Neuron (in vitro differentiated cells): Measurements from ENCODE around the gene FOXP2.

ENCODE experiments used
- H2AFZ ChIP-seq: one replicate; pipeline ENCODE4 v1.6.1; 2013; ENCODE audit warnings: low read depth, mild to moderate bottlenecking, inconsistent platforms, low read length, moderate library complexity
- H3K27me3 ChIP-seq: one replicate; pipeline ENCODE4 v1.6.1; 2013; ENCODE audit warnings: low read length; ENCODE audit not compliant: insufficient read depth
- H3K36me3 ChIP-seq: one replicate; pipeline ENCODE4 v1.6.1; 2013; ENCODE audit warnings: low read length; ENCODE audit not compliant: insufficient read depth
- H3K4me1 ChIP-seq: one replicate; pipeline ENCODE4 v1.6.1; 2013; ENCODE audit warnings: low read length; ENCODE audit not compliant: insufficient read depth
- H3K4me3 ChIP-seq: 2 replicates; pipeline ENCODE4 v1.5.1; 2013; ENCODE audit warnings: mild to moderate bottlenecking, low read length, moderate library complexity
- H3K9me3 ChIP-seq: one replicate; pipeline ENCODE4 v1.6.1; 2013; ENCODE audit warnings: low read length

Gene FOXP2

GRCh38 chr7:114708646-114709045 lies 294.0 kb downstream of the FOXP2 start:
- Histone ChIP-seq H2AFZ (no peak overlapping the region), H3K27me3 (no peaks in the 10 kb centered on the region), H3K4me1 (peaks cover 2% of the 10 kb centered on the region), H3K4me3 (no peak overlapping the region), H3K9me3 (no peaks in the 10 kb centered on the region), H3K36me3 (no peaks in the 10 kb centered on the region)

GRCh38 chr7:114710499-114710898 lies 295.9 kb downstream of the FOXP2 start:
- Histone ChIP-seq H3K36me3 (no peaks in the 10 kb centered on the region), H3K27me3 (no peaks in the 10 kb centered on the region), H3K9me3 (no peaks in the 10 kb centered on the region), H2AFZ (no peak overlapping the region), H3K4me3 (no peak overlapping the region), H3K4me1 (peaks cover 2% of the 10 kb centered on the region)

GRCh38 chr7:114711241-114711640 lies 296.6 kb downstream of the FOXP2 start:
- Histone ChIP-seq H3K27me3 (no peaks in the 10 kb centered on the region), H3K9me3 (no peaks in the 10 kb centered on the region), H3K4me1 (no peaks in the 10 kb centered on the region), H3K4me3 (no peak overlapping the region), H2AFZ (no peak overlapping the region), H3K36me3 (no peaks in the 10 kb centered on the region)

GRCh38 chr7:114715907-114716306 lies 301.3 kb downstream of the FOXP2 start:
- H3K4me1 ChIP-seq = no peaks in the 10 kb centered on the region
- H3K27me3 ChIP-seq = no peaks in the 10 kb centered on the region
- H2AFZ ChIP-seq = no peak overlapping the region
- H3K36me3 ChIP-seq = no peaks in the 10 kb centered on the region
- H3K4me3 ChIP-seq = no peak overlapping the region
- no peaks in the 10 kb centered on the region for H3K9me3 ChIP-seq

GRCh38 chr7:114718861-114719260 lies 304.2 kb downstream of the FOXP2 start:
- H3K36me3 ChIP-seq = no peaks in the 10 kb centered on the region
- no peaks in the 10 kb centered on the region for H3K27me3 ChIP-seq
- H3K4me3 ChIP-seq = no peak overlapping the region
- H2AFZ ChIP-seq = no peak overlapping the region
- no peaks in the 10 kb centered on the region for H3K9me3 ChIP-seq
- H3K4me1 ChIP-seq = no peaks in the 10 kb centered on the region

- Histone ChIP-seq H2AFZ (no peak overlapping the region), H3K36me3 (no peaks in the 10 kb centered on the region), H3K9me3 (no peaks in the 10 kb centered on the region), H3K4me3 (no peak overlapping the region), H3K27me3 (no peaks in the 10 kb centered on the region), H3K4me1 (no peaks in the 10 kb centered on the region)
Observed at GRCh38 chr7:114720725-114721124, 306.1 kb downstream of the FOXP2 start.

GRCh38 chr7:114722562-114722961 lies 307.9 kb downstream of the FOXP2 start:
- Histone ChIP-seq H3K27me3 (no peaks in the 10 kb centered on the region), H3K9me3 (no peaks in the 10 kb centered on the region), H2AFZ (no peak overlapping the region), H3K4me1 (no peaks in the 10 kb centered on the region), H3K4me3 (no peak overlapping the region), H3K36me3 (no peaks in the 10 kb centered on the region)

GRCh38 chr7:114723308-114723707 lies 308.7 kb downstream of the FOXP2 start:
- no peaks in the 10 kb centered on the region for H3K4me1 ChIP-seq
- H3K9me3 ChIP-seq = no peaks in the 10 kb centered on the region
- H3K27me3 ChIP-seq = no peaks in the 10 kb centered on the region

GRCh38 chr7:114740095-114740494 lies 325.5 kb downstream of the FOXP2 start:
- no peaks in the 10 kb centered on the region for H3K27me3 ChIP-seq
- no peaks in the 10 kb centered on the region for H3K36me3 ChIP-seq
- no peak overlapping the region for H2AFZ ChIP-seq
- no peaks in the 10 kb centered on the region for H3K9me3 ChIP-seq
- H3K4me3 ChIP-seq = no peak overlapping the region
- no peaks in the 10 kb centered on the region for H3K4me1 ChIP-seq

More at GRCh38 chr7:114723308-114723707, 308.7 kb downstream of the FOXP2 start:
- Histone ChIP-seq H3K4me3 (no peak overlapping the region), H2AFZ (no peak overlapping the region), H3K36me3 (no peaks in the 10 kb centered on the region)

GRCh38 chr7:114740941-114741340 lies 326.3 kb downstream of the FOXP2 start:
- H3K36me3 ChIP-seq = no peaks in the 10 kb centered on the region
- no peaks in the 10 kb centered on the region for H3K27me3 ChIP-seq
- no peak overlapping the region for H3K4me3 ChIP-seq
- H3K9me3 ChIP-seq = no peaks in the 10 kb centered on the region
- H3K4me1 ChIP-seq = no peaks in the 10 kb centered on the region
- no peak overlapping the region for H2AFZ ChIP-seq

GRCh38 chr7:114741911-114742310 lies 327.3 kb downstream of the FOXP2 start:
- no peaks in the 10 kb centered on the region for H3K27me3 ChIP-seq
- no peaks in the 10 kb centered on the region for H3K36me3 ChIP-seq
- H3K9me3 ChIP-seq = no peaks in the 10 kb centered on the region
- no peak overlapping the region for H3K4me3 ChIP-seq
- no peaks in the 10 kb centered on the region for H3K4me1 ChIP-seq
- H2AFZ ChIP-seq = no peak overlapping the region
